Esophagus muscularis mucosa (tissue), 4 donors: ENCODE results near the gene TAS2R50. TPM values are rescaled to one million over a fixed set of nuclear protein-coding genes. Genes with fewer than 3 reads are reported as not detected.
"Not testable (repeated sequence)": the region's sequence is repeated elsewhere in the genome, so short reads cannot be mapped to it uniquely, and the experiment has no call there.

Experiments
- DNase-seq: peaks from one replicate; pipeline ENCODE4 v3.0.0-alpha.2; 2017; ENCODE audit errors: extremely low spot score
- H3K27ac ChIP-seq, 4 donors: fragments of 200-600 bp; sonication (generic); replicated peaks in 1 of 4; 1 replicate in 3 of 4; 2 replicates in 1 of 4; pipeline ENCODE4 v1.5.1; 2016 to 2019; ENCODE audit warnings: mild to moderate bottlenecking in 1 of 4
- H3K27me3 ChIP-seq, 4 donors: fragments of 200-600 bp; sonication (generic); one replicate each; pipeline versions ENCODE4 v1.5.1 to v1.6.0; 2016 to 2019
- H3K36me3 ChIP-seq, 4 donors: fragments of 200-600 bp; sonication (generic); one replicate each; pipeline ENCODE4 v1.5.1; 2016 to 2019
- H3K4me1 ChIP-seq, 4 donors: fragments of 200-600 bp; sonication (generic); one replicate each; pipeline ENCODE4 v1.5.1; 2016 to 2019
- H3K4me3 ChIP-seq, 4 donors: fragments of 200-600 bp; sonication (generic); 1 replicate in 2 of 4; 2 replicates in 2 of 4; pipeline ENCODE4 v1.5.1; 2016 to 2019; ENCODE audit warnings: mild to moderate bottlenecking in 4 of 4, moderate library complexity in 1 of 4
- H3K9me3 ChIP-seq, 4 donors: fragments of 200-600 bp; sonication (generic); 1 replicate in 3 of 4; 2 replicates in 1 of 4; pipeline ENCODE4 v1.5.1; 2016 to 2019
- EP300 ChIP-seq: sonication (generic); formaldehyde crosslinking; IDR thresholded peaks from one replicate; pipeline ENCODE4 v1.6.1; 2017; ENCODE audit warnings: antibody characterized with exemption
- POLR2A ChIP-seq: fragments of 450-650 bp; IDR thresholded peaks from one replicate; pipeline ENCODE4 v1.6.1; 2017; ENCODE audit warnings: antibody characterized with exemption, moderate library complexity, mild to moderate bottlenecking, low read depth
- POLR2AphosphoS5 ChIP-seq, 2 donors: sonication (generic); formaldehyde crosslinking; IDR thresholded peaks; one replicate each; pipeline ENCODE4 v1.6.1; 2017; ENCODE audit warnings: antibody characterized with exemption in 2 of 2
- WGBS: methylation state at CpG from one replicate; pipeline ENCODE4 v1.1.5; 2018; 5-methylcytosine and 5-hydroxymethylcytosine counted together
- intact Hi-C: fragments of 100-400 bp; cut with DNase I; formaldehyde crosslinking; loops from one replicate; pipeline ENCODE4 v1.15.1; 2023
- total RNA-seq, 4 donors: library from RNA; depleted of rRNA; stranded (reverse); fragments of >200 nt; gene quantifications; one replicate each; pipeline versions ENCODE4 v1.1.0 to v1.2.1, GENCODE V29; 2016
- TF ChIP-seq, protein P1 (sequence below), 3 experiments: fragments of 200-600 bp in 2 of 3; fragments of 450-650 bp in 1 of 3; sonication (generic) in 2 of 3; IDR thresholded peaks; one replicate each; pipeline ENCODE4 v1.5.1; 2017 to 2019; ENCODE audit warnings: antibody characterized with exemption in 3 of 3, mild to moderate bottlenecking in 2 of 3, moderate library complexity in 1 of 3

Gene TAS2R50, protein sequence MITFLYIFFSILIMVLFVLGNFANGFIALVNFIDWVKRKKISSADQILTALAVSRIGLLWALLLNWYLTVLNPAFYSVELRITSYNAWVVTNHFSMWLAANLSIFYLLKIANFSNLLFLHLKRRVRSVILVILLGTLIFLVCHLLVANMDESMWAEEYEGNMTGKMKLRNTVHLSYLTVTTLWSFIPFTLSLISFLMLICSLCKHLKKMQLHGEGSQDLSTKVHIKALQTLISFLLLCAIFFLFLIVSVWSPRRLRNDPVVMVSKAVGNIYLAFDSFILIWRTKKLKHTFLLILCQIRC
- 1 to 10 TPM in 3 of 4 donors, under 1 TPM in 1; 0.99 to 4.2 (median 1.3) TPM for total RNA-seq

DNA sequence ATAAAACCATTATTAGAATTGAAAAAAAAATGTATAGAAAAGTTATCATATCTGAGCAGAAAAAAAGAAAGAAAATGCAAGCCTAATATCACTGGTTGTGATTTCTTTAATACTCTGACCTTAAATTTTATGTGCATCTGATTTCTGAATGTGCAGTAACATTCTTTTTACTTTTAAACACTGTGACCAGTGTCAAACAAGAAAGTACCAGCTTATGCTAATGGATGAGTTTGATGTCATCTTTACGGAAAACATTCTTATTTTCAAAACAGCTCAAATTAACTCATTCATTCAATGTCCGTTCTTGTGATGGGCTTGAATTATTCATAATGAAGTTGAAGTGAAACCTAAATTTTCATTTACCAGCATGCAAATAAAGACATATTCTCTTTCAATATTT, at the start of gene TAS2R50:
Gene TAS2R50, minus strand, starts transcription at position 101 of the 400 bp plus-strand sequence. Its CDS starts 52 bp downstream, at position 49.
- H3K27ac ChIP-seq: no peak within 1 kb of the TSS

DNA sequence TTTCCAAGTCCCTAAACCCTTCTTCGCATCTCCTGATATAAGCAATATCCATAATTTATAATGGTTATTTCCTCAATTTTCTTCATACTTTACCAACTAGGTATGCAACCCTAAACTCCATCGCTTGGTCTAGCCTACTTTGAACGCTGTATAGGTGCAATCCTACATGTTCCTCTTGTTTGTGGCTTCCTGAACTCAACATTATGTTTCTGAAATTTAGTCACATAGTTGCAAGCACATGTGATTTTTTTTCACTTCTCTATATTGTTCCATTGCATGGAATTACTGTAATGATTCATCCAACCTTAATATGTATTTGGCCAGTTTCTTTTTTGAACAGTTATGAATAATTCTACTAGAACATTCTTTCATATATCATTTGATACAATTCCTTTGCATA, 47.2 kb upstream of the TAS2R50 start:
- not testable (repeated sequence) for DNase-seq, H3K4me3 ChIP-seq
- WGBS: 94% methylated on average over 1 of the region's 3 CpGs

More for the DNA sequence above, at the start of gene TAS2R50:
- WGBS: 48% methylated on average over 2 of the region's 2 CpGs
- Histone ChIP-seq H3K4me3 (no peak within 1 kb of the TSS), H3K4me1 (no peaks in the 10 kb centered on the region), H3K36me3 (peaks cover 0 to 7% (median 0%) of the 10 kb centered on the region in 4 donors), H3K9me3 (peaks cover 0 to 4% (median 0%) of the 10 kb centered on the region in 4 donors), H3K27me3 (no peaks in the 10 kb centered on the region)
- intact Hi-C loops: no loop called here
- TF ChIP-seq POLR2A (no peak), EP300 (no peak), POLR2AphosphoS5 (IDR thresholded peaks at IDR 0.05) (no peak)
- TF ChIP-seq, protein P1, sequence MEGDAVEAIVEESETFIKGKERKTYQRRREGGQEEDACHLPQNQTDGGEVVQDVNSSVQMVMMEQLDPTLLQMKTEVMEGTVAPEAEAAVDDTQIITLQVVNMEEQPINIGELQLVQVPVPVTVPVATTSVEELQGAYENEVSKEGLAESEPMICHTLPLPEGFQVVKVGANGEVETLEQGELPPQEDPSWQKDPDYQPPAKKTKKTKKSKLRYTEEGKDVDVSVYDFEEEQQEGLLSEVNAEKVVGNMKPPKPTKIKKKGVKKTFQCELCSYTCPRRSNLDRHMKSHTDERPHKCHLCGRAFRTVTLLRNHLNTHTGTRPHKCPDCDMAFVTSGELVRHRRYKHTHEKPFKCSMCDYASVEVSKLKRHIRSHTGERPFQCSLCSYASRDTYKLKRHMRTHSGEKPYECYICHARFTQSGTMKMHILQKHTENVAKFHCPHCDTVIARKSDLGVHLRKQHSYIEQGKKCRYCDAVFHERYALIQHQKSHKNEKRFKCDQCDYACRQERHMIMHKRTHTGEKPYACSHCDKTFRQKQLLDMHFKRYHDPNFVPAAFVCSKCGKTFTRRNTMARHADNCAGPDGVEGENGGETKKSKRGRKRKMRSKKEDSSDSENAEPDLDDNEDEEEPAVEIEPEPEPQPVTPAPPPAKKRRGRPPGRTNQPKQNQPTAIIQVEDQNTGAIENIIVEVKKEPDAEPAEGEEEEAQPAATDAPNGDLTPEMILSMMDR (IDR thresholded peaks at IDR 0.05): no peak
- no peak for DNase-seq

DNA sequence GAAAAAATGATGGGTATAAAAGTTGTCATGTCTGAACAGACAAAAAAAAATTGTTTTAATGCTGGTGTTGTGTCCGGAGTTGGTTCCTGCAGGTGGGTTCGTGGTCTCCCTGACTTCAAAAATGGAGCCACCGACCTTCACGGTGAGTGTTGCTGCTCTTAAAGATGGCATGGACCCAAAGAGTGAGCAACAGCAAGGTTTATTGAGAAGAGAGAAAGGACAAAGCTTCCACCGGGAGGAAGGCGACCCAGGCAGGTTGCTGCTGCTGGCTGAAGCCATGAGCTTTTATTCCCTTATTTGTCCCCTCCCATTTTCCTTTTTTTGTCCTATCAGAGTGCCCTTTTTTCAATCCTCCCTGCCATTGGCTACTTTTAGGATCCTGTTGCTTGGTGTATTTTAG, 44.6 kb upstream of the TAS2R50 start, which contains the start of gene TAS2R31:
Gene TAS2R31, minus strand, starts transcription at position 101 of the 400 bp plus-strand sequence. Its CDS starts 72 bp downstream, at position 29.
- Histone ChIP-seq H3K4me1 (no peaks in the 10 kb centered on the region), H3K4me3 (no peak within 1 kb of the TSS), H3K9me3 (no peaks in the 10 kb centered on the region), H3K27ac (no peak within 1 kb of the TSS), H3K36me3 (peaks cover 0 to 15% (median 3%) of the 10 kb centered on the region in 4 donors), H3K27me3 (no peaks in the 10 kb centered on the region)
- TF ChIP-seq POLR2A (no peak), POLR2AphosphoS5 (IDR thresholded peaks at IDR 0.05) (no peak), EP300 (no peak)
- TF ChIP-seq, protein P1 (IDR thresholded peaks at IDR 0.05): no peak
- intact Hi-C loops: no loop called here
- no peak for DNase-seq
- 90% methylated on average over 6 of the region's 6 CpGs for WGBS

More for the DNA sequence above, 47.2 kb upstream of the TAS2R50 start:
- H3K9me3 ChIP-seq, H3K4me1 ChIP-seq, H3K27me3 ChIP-seq, intact Hi-C loops, H3K27ac ChIP-seq, H3K36me3 ChIP-seq: not testable (repeated sequence)

DNA sequence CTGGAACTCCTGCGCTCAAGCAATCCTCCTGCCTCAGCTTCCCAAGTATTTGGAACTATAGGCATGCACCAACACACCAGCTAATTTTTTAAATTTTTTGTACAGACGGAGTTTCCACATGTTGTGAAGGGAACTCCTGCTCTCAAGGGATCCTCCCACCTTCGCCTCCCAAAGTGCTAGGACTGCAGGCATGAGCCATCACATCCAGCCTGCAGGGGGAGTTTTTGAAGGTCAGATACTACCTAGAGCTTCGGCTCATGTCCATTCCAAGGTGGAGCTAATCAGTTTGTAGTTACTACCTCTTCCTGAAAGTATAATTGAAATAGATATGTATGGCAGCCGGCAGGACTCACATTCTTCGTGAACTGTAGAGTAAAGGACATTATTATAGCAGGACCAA, 39.4 kb upstream of the TAS2R50 start:
- DNase-seq: no peak
- 92% methylated on average over 6 of the region's 6 CpGs for WGBS
- Histone ChIP-seq H3K27me3 (no peaks in the 10 kb centered on the region), H3K9me3 (no peaks in the 10 kb centered on the region), H3K4me1 (peaks cover 0 to 5% (median 0%) of the 10 kb centered on the region in 4 donors), H3K27ac (no peak overlapping the region), H3K4me3 (no peak overlapping the region), H3K36me3 (peaks cover 0 to 11% (median 4%) of the 10 kb centered on the region in 4 donors)
- TF ChIP-seq, protein P1 (IDR thresholded peaks at IDR 0.05): no peak
- no peak for TF ChIP-seq POLR2AphosphoS5 (IDR thresholded peaks at IDR 0.05)
- TF ChIP-seq EP300: no peak
- TF ChIP-seq POLR2A: no peak
- intact Hi-C loops: no loop called here

DNA sequence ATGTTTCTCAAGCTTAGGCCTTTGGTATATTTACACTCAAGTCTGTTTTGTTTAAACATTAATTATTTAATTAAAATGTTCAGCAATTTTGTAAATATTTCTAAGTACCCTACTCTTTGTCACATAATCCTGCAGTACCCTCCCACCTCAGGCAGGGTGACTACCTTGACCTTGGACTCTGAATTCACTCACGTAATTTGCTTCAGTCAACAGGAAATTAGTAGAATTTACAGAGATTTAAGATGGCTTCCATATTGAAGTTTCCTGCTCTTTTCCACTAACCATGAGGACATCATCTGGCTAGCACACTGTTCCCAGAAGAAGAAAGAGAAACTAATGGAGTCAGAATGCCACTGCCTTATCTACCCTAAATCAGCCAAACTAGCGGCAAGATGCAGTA, 36.7 kb upstream of the TAS2R50 start:
- H3K4me3 ChIP-seq: no peak overlapping the region
- no peak overlapping the region for H3K27ac ChIP-seq
- intact Hi-C loops: no loop called here
- H3K27me3 ChIP-seq: no peaks in the 10 kb centered on the region
- H3K36me3 ChIP-seq: peaks cover 0 to 11% (median 4%) of the 10 kb centered on the region in 4 donors
- DNase-seq: no peak
- no peak for TF ChIP-seq EP300
- no peak for TF ChIP-seq POLR2A
- TF ChIP-seq, protein P1 (IDR thresholded peaks at IDR 0.05): no peak
- TF ChIP-seq POLR2AphosphoS5 (IDR thresholded peaks at IDR 0.05): no peak
- WGBS: 67% methylated on average over 2 of the region's 2 CpGs
- no peaks in the 10 kb centered on the region for H3K9me3 ChIP-seq
- peaks cover 0 to 5% (median 0%) of the 10 kb centered on the region in 4 donors for H3K4me1 ChIP-seq
